MM.1S (cell line): ENCODE results near the gene CACFD1.

Experiments used
- CTCF ChIP-seq: fragments of 300-600 bp; sonication (generic); IDR thresholded peaks from 2 replicates; pipeline ENCODE4 v1.5.1; 2016; ENCODE audit warnings: antibody characterized with exemption, low read length, mixed read lengths
- EZH2 ChIP-seq: fragments of 300-600 bp; sonication (generic); optimal IDR thresholded peaks from 2 replicates; pipeline ENCODE3; 2017; ENCODE audit warnings: low read depth, mild to moderate bottlenecking, antibody characterized with exemption, low read length, mixed read lengths

GRCh38 chr9:133448487-133448972, 11.2 kb upstream of the CACFD1 start:
- TF ChIP-seq CTCF (no peak), EZH2 (no peak)
